GM08714 (cell line): ENCODE data around the gene PHF13.

Experiments
- H3K4me3 ChIP-seq: fragments of 200-500 bp; sonication (Bioruptor generic); 2 replicates; pipeline ENCODE4 v1.5.1; 2014; ENCODE audit warnings: mild to moderate bottlenecking, low read length, inconsistent platforms
- ZNF274 ChIP-seq: IDR thresholded peaks from 2 replicates; pipeline ENCODE4 v1.6.1; 2012; ENCODE audit warnings: mild to moderate bottlenecking, low read depth, low read length

PHF13 gene

DNA sequence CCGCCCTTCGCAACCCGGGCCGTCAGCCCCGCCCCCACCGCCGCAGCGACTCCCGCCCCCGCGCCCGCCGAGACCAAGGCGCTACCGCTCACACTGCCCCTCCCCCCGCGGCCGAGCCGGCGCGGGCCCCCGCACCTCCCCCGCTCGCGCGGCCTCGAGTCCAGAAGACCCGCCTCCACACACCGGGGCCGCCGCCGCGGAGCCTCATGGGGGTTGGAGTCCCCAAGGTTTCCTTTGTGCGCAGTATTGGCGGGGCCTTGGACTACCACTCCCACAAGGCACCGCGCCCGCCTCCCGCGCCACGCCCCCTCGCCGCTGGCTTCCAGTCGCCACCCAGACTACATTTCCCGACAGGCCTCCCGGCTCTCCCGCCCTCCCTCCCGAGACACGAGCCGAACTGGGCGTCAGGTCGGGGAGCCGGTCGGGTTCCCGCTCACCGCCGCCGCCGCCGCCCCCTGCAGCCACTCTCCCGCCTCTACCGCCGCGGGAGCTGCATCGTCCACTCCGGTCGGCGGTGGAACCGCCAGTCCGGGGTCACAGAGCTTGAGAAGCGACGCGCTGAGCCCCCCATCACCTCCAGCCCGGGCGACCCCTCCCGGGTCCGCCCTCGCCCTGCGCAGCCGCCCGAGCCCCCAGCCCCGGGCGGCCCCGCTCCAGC is at the start of gene PHF13:
Gene PHF13, plus strand, starts transcription at position 371 of the 658 bp plus-strand sequence. CDS start 336 bp downstream, outside the sequence.
- H3K4me3 ChIP-seq, result peak within 1 kb of the TSS; percentile 93
- no peak for TF ChIP-seq ZNF274

DNA sequence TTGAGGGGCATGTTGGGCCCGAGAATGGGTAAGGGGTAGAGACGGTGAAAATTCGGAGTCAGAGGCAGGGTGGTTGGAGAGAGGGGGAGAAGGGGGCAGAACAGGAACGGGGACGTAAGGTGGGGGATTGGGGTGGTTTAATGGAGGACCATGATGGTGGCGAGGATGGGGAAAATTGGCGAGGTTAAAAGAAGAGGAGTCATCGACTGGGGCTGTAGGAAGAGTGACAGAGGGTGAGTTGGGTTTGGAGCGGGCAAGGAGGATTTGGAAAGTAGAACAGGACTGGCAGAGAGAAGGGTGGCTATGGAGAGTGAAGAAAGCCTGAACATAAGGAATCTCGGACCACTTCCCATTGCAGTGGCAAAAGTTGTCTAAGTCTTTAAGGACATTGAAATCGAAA is 44.5 kb upstream of the PHF13 start:
- H3K4me3 ChIP-seq, result no peak overlapping the region
- no peak for TF ChIP-seq ZNF274

- H3K4me3 ChIP-seq, result no peak overlapping the region
- TF ChIP-seq ZNF274, result no peak
Observed at GRCh38 chr1:6570100-6570499, 43.4 kb upstream of the PHF13 start.

DNA sequence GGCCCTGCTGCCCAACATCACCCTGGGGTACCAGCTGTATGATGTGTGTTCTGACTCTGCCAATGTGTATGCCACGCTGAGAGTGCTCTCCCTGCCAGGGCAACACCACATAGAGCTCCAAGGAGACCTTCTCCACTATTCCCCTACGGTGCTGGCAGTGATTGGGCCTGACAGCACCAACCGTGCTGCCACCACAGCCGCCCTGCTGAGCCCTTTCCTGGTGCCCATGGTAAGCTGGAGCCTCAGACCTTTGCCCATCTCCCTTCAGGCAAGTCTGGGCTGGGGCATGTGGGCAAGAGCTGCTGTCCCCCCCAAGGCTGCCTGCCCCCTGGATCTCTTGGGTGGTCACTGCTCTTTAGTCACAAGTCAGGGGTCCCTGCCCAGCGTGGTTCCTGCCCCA is 42.5 kb upstream of the PHF13 start:
- no peak for TF ChIP-seq ZNF274
- no peak overlapping the region for H3K4me3 ChIP-seq

- H3K4me3 ChIP-seq, result no peak overlapping the region
- TF ChIP-seq ZNF274, result no peak
Observed at GRCh38 chr1:6572653-6573383, 40.7 kb upstream of the PHF13 start.

DNA sequence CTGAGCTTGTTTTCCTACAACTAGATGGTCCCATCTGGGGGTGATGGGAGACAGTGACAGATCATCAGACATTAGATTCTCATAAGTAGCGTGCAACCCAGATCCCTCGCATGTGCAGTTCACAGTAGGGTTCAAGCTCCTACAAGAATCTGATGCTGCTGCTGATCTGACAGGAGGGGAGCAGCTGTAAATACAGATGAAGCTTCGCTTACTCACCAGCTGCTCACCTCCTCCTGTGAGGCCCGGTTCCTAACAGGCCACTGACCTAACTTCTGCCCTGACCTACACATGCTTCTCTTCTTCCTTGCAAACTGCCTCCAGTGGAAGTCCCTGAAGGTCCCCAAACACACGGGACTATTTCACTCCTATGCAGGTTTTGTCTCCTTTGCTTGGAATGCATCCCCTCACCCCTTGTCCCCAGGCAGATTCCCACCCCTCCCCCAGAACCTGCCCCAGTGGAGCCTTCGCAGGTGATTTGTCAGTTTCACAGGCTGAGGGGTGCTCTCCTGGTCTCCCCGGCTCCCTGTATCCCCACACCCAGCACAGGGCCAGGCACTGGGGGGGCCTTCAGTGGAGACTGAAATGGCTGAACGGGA is 39.4 kb upstream of the PHF13 start:
- no peak for TF ChIP-seq ZNF274
- H3K4me3 ChIP-seq, result no peak overlapping the region

DNA sequence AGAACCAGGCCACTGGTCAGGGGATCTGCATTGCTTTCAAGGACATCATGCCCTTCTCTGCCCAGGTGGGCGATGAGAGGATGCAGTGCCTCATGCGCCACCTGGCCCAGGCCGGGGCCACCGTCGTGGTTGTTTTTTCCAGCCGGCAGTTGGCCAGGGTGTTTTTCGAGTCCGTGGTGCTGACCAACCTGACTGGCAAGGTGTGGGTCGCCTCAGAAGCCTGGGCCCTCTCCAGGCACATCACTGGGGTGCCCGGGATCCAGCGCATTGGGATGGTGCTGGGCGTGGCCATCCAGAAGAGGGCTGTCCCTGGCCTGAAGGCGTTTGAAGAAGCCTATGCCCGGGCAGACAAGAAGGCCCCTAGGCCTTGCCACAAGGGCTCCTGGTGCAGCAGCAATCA is 38.7 kb upstream of the PHF13 start:
- no peak for TF ChIP-seq ZNF274
- no peak overlapping the region for H3K4me3 ChIP-seq

GRCh38 chr1:6577831-6578525 is 35.6 kb upstream of the PHF13 start:
- H3K4me3 ChIP-seq, result no peak overlapping the region
- TF ChIP-seq ZNF274, result no peak

GRCh38 chr1:6578624-6579373 is 34.7 kb upstream of the PHF13 start:
- H3K4me3 ChIP-seq, result no peak overlapping the region

DNA sequence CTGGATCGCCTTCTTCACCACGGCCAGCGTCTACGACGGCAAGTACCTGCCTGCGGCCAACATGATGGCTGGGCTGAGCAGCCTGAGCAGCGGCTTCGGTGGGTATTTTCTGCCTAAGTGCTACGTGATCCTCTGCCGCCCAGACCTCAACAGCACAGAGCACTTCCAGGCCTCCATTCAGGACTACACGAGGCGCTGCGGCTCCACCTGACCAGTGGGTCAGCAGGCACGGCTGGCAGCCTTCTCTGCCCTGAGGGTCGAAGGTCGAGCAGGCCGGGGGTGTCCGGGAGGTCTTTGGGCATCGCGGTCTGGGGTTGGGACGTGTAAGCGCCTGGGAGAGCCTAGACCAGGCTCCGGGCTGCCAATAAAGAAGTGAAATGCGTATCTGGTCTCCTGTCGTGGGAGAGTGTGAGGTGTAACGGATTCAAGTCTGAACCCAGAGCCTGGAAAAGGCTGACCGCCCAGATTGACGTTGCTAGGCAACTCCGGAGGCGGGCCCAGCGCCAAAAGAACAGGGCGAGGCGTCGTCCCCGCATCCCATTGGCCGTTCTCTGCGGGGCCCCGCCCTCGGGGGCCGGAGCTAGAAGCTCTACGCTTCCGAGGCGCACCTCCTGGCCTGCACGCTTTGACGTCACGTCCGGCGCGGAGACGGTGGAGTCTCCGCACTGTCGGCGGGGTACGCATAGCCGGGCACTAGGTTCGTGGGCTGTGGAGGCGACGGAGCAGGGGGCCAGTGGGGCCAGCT is 34.0 kb upstream of the PHF13 start, which contains the start of gene ZBTB48:
Gene ZBTB48, plus strand, starts transcription at position 621 of the 745 bp plus-strand sequence. CDS start 616 bp downstream, outside the sequence.
- TF ChIP-seq ZNF274, result no peak
- peak within 1 kb of the TSS; percentile 78 for H3K4me3 ChIP-seq

More at GRCh38 chr1:6578624-6579373, 34.7 kb upstream of the PHF13 start:
- TF ChIP-seq ZNF274, result no peak

DNA sequence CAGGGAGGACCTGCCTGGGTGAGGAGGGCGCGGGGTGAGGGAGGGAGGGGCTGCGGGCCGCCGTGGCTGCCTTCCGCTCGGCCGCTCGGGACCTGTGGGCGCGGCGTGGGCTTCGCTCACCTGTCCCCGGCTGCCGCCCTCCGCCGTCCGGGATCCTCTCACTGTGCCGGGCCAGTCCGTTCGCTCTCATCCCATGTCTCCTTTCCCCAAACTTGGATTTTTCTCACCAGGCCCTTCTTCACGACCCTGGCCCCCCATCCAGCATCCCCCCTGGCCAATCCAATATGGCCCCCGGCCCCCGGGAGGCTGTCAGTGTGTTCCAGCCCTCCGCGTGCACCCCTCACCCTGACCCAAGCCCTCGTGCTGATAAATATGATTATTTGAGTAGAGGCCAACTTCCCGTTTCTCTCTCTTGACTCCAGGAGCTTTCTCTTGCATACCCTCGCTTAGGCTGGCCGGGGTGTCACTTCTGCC is 33.4 kb upstream of the PHF13 start:
- H3K4me3 ChIP-seq, result peak overlapping the region; percentile 78
- TF ChIP-seq ZNF274, result no peak

GRCh38 chr1:6580593-6581409 is 32.7 kb upstream of the PHF13 start:
- peak overlapping the region; percentile 78 for H3K4me3 ChIP-seq
- no peak for TF ChIP-seq ZNF274
